B cell (primary cell): ENCODE measurements around the gene FOXL1. TPM values are rescaled to one million over a fixed set of nuclear protein-coding genes. Genes with fewer than 3 reads are reported as not detected.

Experiments
- ATAC-seq: fragments of 200-7000 bp; cut with Tn5 transposase; one replicate; pipeline ENCODE4 v1.10.0; 2021; ENCODE audit warnings: low read depth, mild to moderate bottlenecking, moderate number of reproducible peaks, moderate library complexity
- CTCF ChIA-PET: fragments of 350-600 bp; sonication (Branson Sonifier 250); formaldehyde crosslinking; loops from one replicate; lab custom pipeline; 2021; ENCODE audit warnings: antibody characterized with exemption, inconsistent platforms; lab: Charles Lee
- POLR2A ChIA-PET: fragments of 350-600 bp; sonication (Branson Sonifier 250); formaldehyde crosslinking; loops from one replicate; lab custom pipeline; 2021; ENCODE audit warnings: antibody characterized with exemption; lab: Charles Lee
- DNase-seq: peaks from one replicate; pipeline ENCODE4 v3.0.0; 2013
- H2AFZ ChIP-seq: 2 replicates; pipeline ENCODE4 v1.6.1; 2012; ENCODE audit warnings: mild to moderate bottlenecking, low read depth, low read length; ENCODE audit not compliant: insufficient read depth, poor library complexity, severe bottlenecking
- H3K27ac ChIP-seq, 2 donors: 1 replicate in 1 of 2; 2 replicates in 1 of 2; pipeline ENCODE4 v1.5.1; 2012 to 2013; ENCODE audit warnings: low read length in 2 of 2, mild to moderate bottlenecking in 2 of 2, moderate library complexity in 1 of 2
- H3K27me3 ChIP-seq, 4 experiments: fragments of 200-600 bp in 1 of 4; sonication (generic) in 1 of 4; replicated peaks in 1 of 4; 1 replicate in 2 of 4; 2 replicates in 2 of 4; pipeline versions ENCODE4 v1.6.1 to v1.7.0; 2013 to 2016; ENCODE audit warnings: low read length in 3 of 4, mild to moderate bottlenecking in 2 of 4, mixed read lengths in 1 of 4, moderate library complexity in 1 of 4; ENCODE audit not compliant: insufficient read depth in 4 of 4, control insufficient read depth in 3 of 4; ENCODE audit errors: control extremely low read depth in 1 of 4
- H3K36me3 ChIP-seq, 2 experiments: replicated peaks in 1 of 2; 1 replicate in 1 of 2; 2 replicates in 1 of 2; pipeline versions ENCODE4 v1.6.1 to v1.7.1; 2013; ENCODE audit warnings: low read length in 1 of 2; ENCODE audit not compliant: insufficient read depth in 2 of 2, control insufficient read depth in 1 of 2; ENCODE audit errors: control extremely low read depth in 1 of 2, extremely low read depth in 1 of 2
- H3K4me1 ChIP-seq, 2 donors: fragments of 200-600 bp in 1 of 2; sonication (generic) in 1 of 2; 1 replicate in 1 of 2; 2 replicates in 1 of 2; pipeline versions ENCODE4 v1.5.1 to v1.6.1; 2013 to 2017; ENCODE audit warnings: low read length in 2 of 2; ENCODE audit not compliant: control insufficient read depth in 2 of 2, insufficient read depth in 2 of 2
- H3K4me2 ChIP-seq: replicated peaks from 2 replicates; pipeline ENCODE3; 2012; ENCODE audit warnings: mild to moderate bottlenecking, low read depth, low read length; ENCODE audit not compliant: poor library complexity, severe bottlenecking
- H3K4me3 ChIP-seq, 5 experiments: fragments of 200-600 bp in 1 of 5; sonication (generic) in 1 of 5; 1 replicate in 3 of 5; 2 replicates in 2 of 5; pipeline versions ENCODE4 v1.5.1 to v1.7.0; 2011 to 2016; ENCODE audit warnings: low read length in 4 of 5, mild to moderate bottlenecking in 4 of 5, low read depth in 2 of 5, control low read depth in 1 of 5, moderate library complexity in 1 of 5; ENCODE audit not compliant: insufficient read depth in 1 of 5; ENCODE audit errors: control extremely low read depth in 1 of 5, extremely low read depth in 1 of 5
- H3K79me2 ChIP-seq: fragments of 200-600 bp; sonication (generic); one replicate; pipeline ENCODE4 v1.6.0; 2016; ENCODE audit warnings: low read length; ENCODE audit not compliant: control insufficient read depth, insufficient read depth
- H3K9ac ChIP-seq: fragments of 200-600 bp; sonication (generic); 2 replicates; pipeline ENCODE4 v1.6.1; 2017; ENCODE audit warnings: mild to moderate bottlenecking, low read length, moderate library complexity
- H3K9me3 ChIP-seq, 3 donors: one replicate each; pipeline versions ENCODE4 v1.6.1 to v1.7.1; 2013; ENCODE audit warnings: low read length in 2 of 3; ENCODE audit not compliant: control insufficient read depth in 2 of 3, insufficient read depth in 1 of 3; ENCODE audit errors: control extremely low read depth in 1 of 3
- H4K20me1 ChIP-seq: 2 replicates; pipeline ENCODE4 v1.6.0; 2012; ENCODE audit warnings: mild to moderate bottlenecking, low read length; ENCODE audit not compliant: insufficient read depth, control insufficient read depth, poor library complexity, severe bottlenecking
- H3K27ac Mint-ChIP-seq: one replicate; pipeline ENCODE4 v1.8.0; 2021; ENCODE audit warnings: mixed read lengths
- H3K27me3 Mint-ChIP-seq: one replicate; pipeline ENCODE4 v1.8.0; 2021; ENCODE audit warnings: mixed read lengths
- H3K4me1 Mint-ChIP-seq: one replicate; pipeline ENCODE4 v1.8.0; 2021; ENCODE audit warnings: mixed read lengths
- H3K4me3 Mint-ChIP-seq: one replicate; pipeline ENCODE4 v1.8.0; 2021; ENCODE audit warnings: mixed read lengths
- H3K9me3 Mint-ChIP-seq: one replicate; pipeline ENCODE4 v1.8.0; 2022; ENCODE audit warnings: mixed read lengths; ENCODE audit not compliant: insufficient read depth
- EZH2 ChIP-seq: IDR thresholded peaks from 2 replicates; pipeline ENCODE4 v1.6.1; 2012; ENCODE audit warnings: borderline replicate concordance, low read depth, mild to moderate bottlenecking, moderate library complexity, low read length; ENCODE audit not compliant: insufficient read depth, poor library complexity, severe bottlenecking
- WGBS: methylation state at CpG from one replicate; pipeline ENCODE4 v1.1.5; 2013; ENCODE audit warnings: missing lambda C conversion rate; ENCODE audit not compliant: insufficient coverage; 5-methylcytosine and 5-hydroxymethylcytosine counted together
- intact Hi-C: fragments of 100-400 bp; cut with micrococcal nuclease; formaldehyde crosslinking; loops from one replicate; pipeline ENCODE4 v1.10.0; 2022
- polyA plus RNA-seq: library from polyadenylated mRNA; depleted of rRNA; stranded (reverse); fragments of >200 nt; gene quantifications from 2 replicates; pipeline ENCODE4 v1.2.3, GENCODE V29; 2012
- total RNA-seq, 2 donors: library from RNA; stranded (reverse); fragments of 120-200 nt in 1 of 2; gene quantifications; 1 replicate in 1 of 2; 2 replicates in 1 of 2; pipeline versions ENCODE4 v1.2.3 to v1.2.4, GENCODE V29; 2013 to 2022
- TF ChIP-seq, protein P1 (sequence below): fragments of 200-600 bp; IDR thresholded peaks from one replicate; pipeline ENCODE4 v1.8.0; 2022; ENCODE audit warnings: antibody characterized with exemption, mild to moderate bottlenecking

FOXL1 gene
- total and polyA plus RNA-seq, 2 donors (not counting 1 experiment from before 2014, with no cell fraction given) = not detected

DNA sequence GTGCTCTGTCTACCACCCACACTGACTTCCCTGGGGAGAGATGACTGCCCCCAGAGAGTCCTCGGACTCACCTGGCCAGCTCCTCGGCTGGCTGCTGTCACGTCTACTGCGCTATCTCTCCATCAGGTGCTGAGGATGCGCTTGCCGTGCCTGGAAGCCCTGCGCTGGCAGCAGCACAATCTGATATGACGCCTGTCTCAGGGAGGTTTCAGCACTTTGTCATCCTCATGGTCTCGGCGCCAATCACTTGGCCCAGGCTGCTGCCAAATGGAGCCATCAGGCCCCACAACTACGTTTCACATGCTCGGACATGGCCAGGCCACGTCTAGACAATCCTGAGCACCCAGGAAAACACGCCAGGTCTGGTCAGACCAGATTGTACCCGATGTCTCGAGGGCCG is 46.7 kb downstream of the FOXL1 start:
- no peak for ATAC-seq
- WGBS = 89% methylated on average over 17 of the region's 17 CpGs
- Mint-ChIP-seq H3K27ac (no peak overlapping the region), H3K4me1 (no peaks in the 10 kb centered on the region), H3K27me3 (peaks cover 17% of the 10 kb centered on the region), H3K4me3 (no peak overlapping the region), H3K9me3 (no peaks in the 10 kb centered on the region)
- no peak for TF ChIP-seq EZH2
- CTCF ChIA-PET = no interaction called here
- no peak for DNase-seq
- Histone ChIP-seq H3K9ac (no peak overlapping the region), H3K27me3 (peaks cover 0 to 5% (median 0%) of the 10 kb centered on the region in 4 experiments), H3K36me3 (no peaks in the 10 kb centered on the region), H3K4me3 (no peak overlapping the region), H2AFZ (no peak overlapping the region), H3K4me1 (no peaks in the 10 kb centered on the region), H3K79me2 (no peaks in the 10 kb centered on the region), H3K4me2 (no peak overlapping the region), H3K9me3 (peaks cover 0 to 3% (median 0%) of the 10 kb centered on the region in 3 donors), H4K20me1 (no peaks in the 10 kb centered on the region), H3K27ac (no peak overlapping the region)
- intact Hi-C loops = no loop called here
- POLR2A ChIA-PET = no interaction called here

- peaks cover 19% of the 10 kb centered on the region for H3K27me3 Mint-ChIP-seq
- ATAC-seq (no peak), DNase-seq (no peak)
- H3K4me3 ChIP-seq = no peak overlapping the region
- H3K9ac ChIP-seq = no peak overlapping the region
- TF ChIP-seq, protein P1, sequence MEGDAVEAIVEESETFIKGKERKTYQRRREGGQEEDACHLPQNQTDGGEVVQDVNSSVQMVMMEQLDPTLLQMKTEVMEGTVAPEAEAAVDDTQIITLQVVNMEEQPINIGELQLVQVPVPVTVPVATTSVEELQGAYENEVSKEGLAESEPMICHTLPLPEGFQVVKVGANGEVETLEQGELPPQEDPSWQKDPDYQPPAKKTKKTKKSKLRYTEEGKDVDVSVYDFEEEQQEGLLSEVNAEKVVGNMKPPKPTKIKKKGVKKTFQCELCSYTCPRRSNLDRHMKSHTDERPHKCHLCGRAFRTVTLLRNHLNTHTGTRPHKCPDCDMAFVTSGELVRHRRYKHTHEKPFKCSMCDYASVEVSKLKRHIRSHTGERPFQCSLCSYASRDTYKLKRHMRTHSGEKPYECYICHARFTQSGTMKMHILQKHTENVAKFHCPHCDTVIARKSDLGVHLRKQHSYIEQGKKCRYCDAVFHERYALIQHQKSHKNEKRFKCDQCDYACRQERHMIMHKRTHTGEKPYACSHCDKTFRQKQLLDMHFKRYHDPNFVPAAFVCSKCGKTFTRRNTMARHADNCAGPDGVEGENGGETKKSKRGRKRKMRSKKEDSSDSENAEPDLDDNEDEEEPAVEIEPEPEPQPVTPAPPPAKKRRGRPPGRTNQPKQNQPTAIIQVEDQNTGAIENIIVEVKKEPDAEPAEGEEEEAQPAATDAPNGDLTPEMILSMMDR = no peak
- no peak for TF ChIP-seq EZH2
- H3K9me3 Mint-ChIP-seq = no peaks in the 10 kb centered on the region
- no peaks in the 10 kb centered on the region for H3K4me1 Mint-ChIP-seq
- POLR2A ChIA-PET = no interaction called here
- H3K4me1 ChIP-seq = no peaks in the 10 kb centered on the region
- H3K4me3 Mint-ChIP-seq = no peak overlapping the region
- no peaks in the 10 kb centered on the region for H3K79me2 ChIP-seq
- no peaks in the 10 kb centered on the region for H3K9me3 ChIP-seq
- no peak overlapping the region for H2AFZ ChIP-seq
- H3K27ac ChIP-seq = no peak overlapping the region
- H3K27ac Mint-ChIP-seq = no peak overlapping the region
- no peaks in the 10 kb centered on the region for H3K36me3 ChIP-seq
- intact Hi-C loops = no loop called here
- H3K4me2 ChIP-seq = no peak overlapping the region
- H4K20me1 ChIP-seq = no peaks in the 10 kb centered on the region
- peaks cover 0 to 5% (median 0%) of the 10 kb centered on the region in 4 experiments for H3K27me3 ChIP-seq
- WGBS = 84% methylated on average over 2 of the region's 7 CpGs
- CTCF ChIA-PET = no interaction called here
Measured at GRCh38 chr16:86625821-86626220, 47.5 kb downstream of the FOXL1 start.
